22Rv1 (cell line): ENCODE measurements around the gene FN1.
A peak's percentile ranks its signal among the peaks of the same experiment; 100 is the strongest.

ENCODE experiments used
- H3K27ac ChIP-seq: fragments of 450-650 bp; 2 replicates; pipeline ENCODE4 v1.5.1; 2017
- CTCF ChIP-seq: fragments of 450-650 bp; IDR thresholded peaks from 2 replicates; pipeline ENCODE4 v1.5.1; 2017; ENCODE audit warnings: mild to moderate bottlenecking
- ZFX ChIP-seq: fragments of 450-650 bp; IDR thresholded peaks from 2 replicates; pipeline ENCODE4 v1.6.1; 2017; ENCODE audit warnings: antibody characterized with exemption, borderline replicate concordance

Gene FN1

DNA sequence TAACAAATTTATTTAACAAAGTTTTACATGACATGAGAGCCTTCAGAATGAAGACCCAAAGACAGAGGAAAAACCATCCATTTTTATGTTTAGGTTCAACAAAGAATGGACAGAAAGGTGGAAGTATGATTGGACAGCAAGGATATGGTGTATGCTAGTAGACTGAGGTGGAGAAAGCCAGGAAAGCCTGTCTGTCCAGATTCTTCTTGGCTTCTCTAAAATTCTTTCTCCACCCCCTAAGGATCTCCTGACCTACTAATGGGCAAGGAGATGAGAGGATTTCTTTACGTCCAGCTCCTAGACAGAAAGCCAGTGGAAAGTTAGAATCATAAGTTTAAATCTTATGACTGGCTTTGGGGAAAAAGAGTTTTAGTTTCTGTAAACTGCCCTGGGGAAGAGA is 121.0 kb downstream of the FN1 start:
- H3K27ac ChIP-seq, result 0 out of 2 replicates have a peak overlapping the region, but pooled peaks have one; percentile 17
- TF ChIP-seq CTCF (no peak), ZFX (no peak)

- TF ChIP-seq CTCF, result no peak
- no peak for TF ChIP-seq ZFX
- peak overlapping the region; percentile 79 for H3K27ac ChIP-seq
Observed at GRCh38 chr2:215313255-215313613, 122.6 kb downstream of the FN1 start.

- peak within 1 kb of the TSS; percentile 79 for H3K27ac ChIP-seq
- TF ChIP-seq CTCF (no peak), ZFX (no peak)
Observed at GRCh38 chr2:215311625-215312396, 124.1 kb downstream of the FN1 start, which contains the start of gene ATIC. TSS of gene ATIC (plus strand) at chr2:215312059. CDS start at chr2:215312143, 84 bp downstream.

DNA sequence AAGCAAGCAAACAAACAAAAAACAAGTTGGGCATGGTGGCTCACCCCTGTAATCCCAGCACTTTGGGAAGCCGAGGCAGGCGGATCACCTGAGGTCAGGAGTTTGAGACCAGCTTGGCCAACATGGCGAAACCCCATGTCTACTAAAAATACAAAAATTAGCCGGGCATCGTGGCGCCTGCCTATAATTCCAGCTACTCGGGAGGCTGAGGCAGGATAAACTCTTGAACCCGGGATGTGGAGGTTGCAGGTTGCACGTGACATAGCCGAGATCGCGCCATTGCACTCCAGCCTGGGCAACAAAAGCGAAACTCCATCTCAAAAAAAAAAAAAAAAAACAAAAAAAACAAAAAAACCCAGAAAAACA is 124.6 kb downstream of the FN1 start:
- peak overlapping the region; percentile 79 for H3K27ac ChIP-seq
